Keratinocyte (primary cell): Measurements from ENCODE around the gene PITX1. TPM values are rescaled to one million over a fixed set of nuclear protein-coding genes. Genes with fewer than 3 reads are reported as not detected.

Source experiments
- DNase-seq: peaks from one replicate; pipeline ENCODE4 v3.0.0-alpha.2; 2011; ENCODE audit warnings: low read depth, missing footprints, low spot score
- FAIRE-seq: peaks from 2 replicates; lab custom pipeline; 2011; peaks lifted over from hg19 to GRCh38; lab: Jason Lieb, UNC
- H2AFZ ChIP-seq: 2 replicates; pipeline ENCODE4 v1.6.0; 2012; ENCODE audit warnings: low read length, control low read depth, inconsistent platforms; ENCODE audit not compliant: control insufficient read depth
- H3K27ac ChIP-seq: 2 replicates; pipeline ENCODE4 v1.5.1; 2011; ENCODE audit warnings: low read length; ENCODE audit not compliant: control insufficient read depth, insufficient read depth
- H3K27me3 ChIP-seq: 3 replicates; pipeline ENCODE4 v1.6.0; 2011; ENCODE audit warnings: low read length; ENCODE audit not compliant: control insufficient read depth, insufficient read depth; ENCODE audit errors: extremely low read depth
- H3K36me3 ChIP-seq, 2 experiments: 2 replicates in 1 of 2; 3 replicates in 1 of 2; pipeline ENCODE4 v1.5.1; 2011; ENCODE audit warnings: low read length in 2 of 2, mild to moderate bottlenecking in 1 of 2; ENCODE audit not compliant: control insufficient read depth in 2 of 2, insufficient read depth in 2 of 2; ENCODE audit errors: extremely low read depth in 1 of 2
- H3K4me1 ChIP-seq: 3 replicates; pipeline ENCODE4 v1.5.1; 2011; ENCODE audit warnings: low read length; ENCODE audit not compliant: control insufficient read depth, insufficient read depth; ENCODE audit errors: extremely low read depth
- H3K4me2 ChIP-seq: 3 replicates; pipeline ENCODE4 v1.6.0; 2011; ENCODE audit warnings: low read depth, low read length; ENCODE audit not compliant: control insufficient read depth, insufficient read depth; ENCODE audit errors: extremely low read depth
- H3K4me3 ChIP-seq, 3 experiments: fragments of 200-600 bp in 1 of 3; sonication (generic) in 1 of 3; 2 replicates in 2 of 3; 3 replicates in 1 of 3; pipeline ENCODE4 v1.5.1; 2011 to 2016; ENCODE audit warnings: low read length in 3 of 3, mild to moderate bottlenecking in 3 of 3, control low read depth in 2 of 3, inconsistent platforms in 1 of 3, low read depth in 1 of 3, mixed read lengths in 1 of 3, mixed run types in 1 of 3, moderate library complexity in 1 of 3; ENCODE audit not compliant: control insufficient read depth in 2 of 3, insufficient read depth in 2 of 3; ENCODE audit errors: extremely low read depth in 1 of 3
- H3K79me2 ChIP-seq: 2 replicates; pipeline ENCODE4 v1.6.0; 2012; ENCODE audit warnings: low read length; ENCODE audit not compliant: control insufficient read depth, insufficient read depth
- H3K9ac ChIP-seq: 3 replicates; pipeline ENCODE4 v1.6.0; 2011; ENCODE audit warnings: low read length; ENCODE audit not compliant: control insufficient read depth, insufficient read depth; ENCODE audit errors: extremely low read depth
- H3K9me1 ChIP-seq: 3 replicates; pipeline ENCODE4 v1.6.0; 2011; ENCODE audit warnings: low read length; ENCODE audit not compliant: control insufficient read depth, insufficient read depth; ENCODE audit errors: extremely low read depth
- H3K9me3 ChIP-seq: 2 replicates; pipeline ENCODE4 v1.5.1; 2012; ENCODE audit warnings: low read depth, low read length; ENCODE audit not compliant: control insufficient read depth
- H4K20me1 ChIP-seq: 3 replicates; pipeline ENCODE4 v1.6.0; 2011; ENCODE audit warnings: low read length; ENCODE audit not compliant: control insufficient read depth, insufficient read depth; ENCODE audit errors: extremely low read depth
- CTCF ChIP-seq, 3 experiments: IDR thresholded peaks in 1 of 3; conservative IDR thresholded peaks in 1 of 3; optimal IDR thresholded peaks in 1 of 3; 2 replicates in 2 of 3; 3 replicates in 1 of 3; pipeline versions ENCODE3 to v1.5.1; 2011; ENCODE audit warnings: low read length in 3 of 3, mild to moderate bottlenecking in 3 of 3, moderate library complexity in 2 of 3, control low read depth in 1 of 3, inconsistent platforms in 1 of 3; ENCODE audit not compliant: insufficient read depth in 2 of 3; ENCODE audit errors: extremely low read depth in 1 of 3
- EZH2 ChIP-seq: IDR thresholded peaks from one replicate; pipeline ENCODE4 v1.6.1; 2012; ENCODE audit warnings: inconsistent platforms, mild to moderate bottlenecking, low read length, moderate library complexity
- dilution Hi-C: fragments of 300-500 bp; cut with MboI; formaldehyde crosslinking; loops from one replicate; pipeline ENCODE4 v1.7.0; 2020; ENCODE audit warnings: low sequenced_read_pairs; ENCODE audit not compliant: extremely low pct_ligation_motif_present
- polyA plus RNA-seq, 5 experiments: library from polyadenylated mRNA; depleted of rRNA in 3 of 5; stranded (reverse) in 3 of 5; stranded (forward) in 1 of 5; unstranded in 1 of 5; fragments of >200 nt; gene quantifications; 1 replicate in 1 of 5; 2 replicates in 3 of 5; 3 replicates in 1 of 5; pipeline versions ENCODE4 v1.2.1 to v1.2.3, GENCODE V29; 2011 to 2012; ENCODE audit warnings: missing spikeins in 2 of 5, low read depth in 1 of 5, low replicate concordance in 1 of 5

Gene PITX1
- polyA plus RNA-seq, 1 donor (not counting 4 experiments of a cell fraction or from before 2014, with no cell fraction given): 0.73 TPM

- dilution Hi-C loops: no loop called here
- Histone ChIP-seq H3K27me3 (peaks cover 93% of the 10 kb centered on the region), H3K4me3 (no peak overlapping the region), H3K79me2 (no peaks in the 10 kb centered on the region), H3K36me3 (no peaks in the 10 kb centered on the region), H2AFZ (no peak overlapping the region), H4K20me1 (peaks cover 4% of the 10 kb centered on the region), H3K4me2 (no peak overlapping the region), H3K9ac (no peak overlapping the region), H3K9me1 (no peaks in the 10 kb centered on the region), H3K27ac (no peak overlapping the region), H3K9me3 (no peaks in the 10 kb centered on the region), H3K4me1 (peaks cover 2% of the 10 kb centered on the region)
- TF ChIP-seq CTCF (optimal IDR thresholded peaks at IDR 0.05 in 1 of 3, IDR thresholded peaks at IDR 0.05 in 1 of 3, conservative IDR thresholded peaks at IDR 0.05 in 1 of 3; ENCODE audit: extremely low read depth in 1 of 3, insufficient read depth in 2 of 3, low read length in 3 of 3): no peak
- DNase-seq: no peak
- FAIRE-seq: no peak
Measured at GRCh38 chr5:135037519-135038204, 3.6 kb upstream of the PITX1 start.

DNA sequence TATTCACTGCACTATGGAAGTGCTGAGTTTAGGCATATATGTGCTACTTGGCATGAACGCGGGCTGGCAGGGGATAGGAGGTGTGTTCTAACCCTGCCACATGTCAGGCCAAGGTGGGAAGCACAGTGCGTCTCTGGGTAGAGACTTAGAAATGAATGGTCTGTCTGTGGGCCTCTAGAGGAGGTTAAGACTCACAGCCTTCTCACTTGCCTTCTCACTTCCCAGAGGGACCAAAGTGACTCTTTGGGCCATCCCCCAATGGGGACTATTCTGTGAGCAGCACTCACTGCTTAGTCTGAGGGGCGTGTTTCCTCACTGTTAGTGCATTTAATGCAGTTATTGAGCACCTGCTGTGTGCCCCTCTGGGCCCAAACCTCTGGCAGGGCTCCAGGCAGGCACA is 2.4 kb upstream of the PITX1 start:
- DNase-seq: no peak
- no peaks in the 10 kb centered on the region for H3K79me2 ChIP-seq
- dilution Hi-C loops: no loop called here
- H3K4me2 ChIP-seq: no peak overlapping the region
- no peak overlapping the region for H3K9ac ChIP-seq
- no peak overlapping the region for H3K4me3 ChIP-seq
- TF ChIP-seq CTCF (optimal IDR thresholded peaks at IDR 0.05 in 1 of 3, IDR thresholded peaks at IDR 0.05 in 1 of 3, conservative IDR thresholded peaks at IDR 0.05 in 1 of 3; ENCODE audit: extremely low read depth in 1 of 3, insufficient read depth in 2 of 3, low read length in 3 of 3) (no peak), EZH2 (no peak)
- H3K9me3 ChIP-seq: no peaks in the 10 kb centered on the region
- no peak overlapping the region for H3K27ac ChIP-seq
- H2AFZ ChIP-seq: no peak overlapping the region
- peaks cover 4% of the 10 kb centered on the region for H3K4me1 ChIP-seq
- FAIRE-seq: no peak
- H3K9me1 ChIP-seq: no peaks in the 10 kb centered on the region
- H3K27me3 ChIP-seq: peaks cover 92% of the 10 kb centered on the region
- H3K36me3 ChIP-seq: no peaks in the 10 kb centered on the region
- H4K20me1 ChIP-seq: peaks cover 4% of the 10 kb centered on the region
